GM18499 (cell line): Measurements from ENCODE around the gene PPP1R15A.
A peak's percentile ranks its signal among the peaks of the same experiment; 100 is the strongest.
"Not testable (repeated sequence)": the region's sequence is repeated elsewhere in the genome, so short reads cannot be mapped to it uniquely, and the experiment has no call there.

Experiments
- ATAC-seq: cut with Tn5 transposase; IDR thresholded peaks from one replicate; pipeline ENCODE4 v1.9.1; 2021; ENCODE audit warnings: moderate number of reproducible peaks; ENCODE audit not compliant: insufficient read depth, unreplicated experiment

PPP1R15A gene

GRCh38 chr19:48872182-48872883 lies at the start of gene PPP1R15A:
TSS of gene PPP1R15A (plus strand) at chr19:48872421. CDS start at chr19:48873234, 813 bp downstream.
- ATAC-seq: peak; percentile 38

- no peak for ATAC-seq
Observed at GRCh38 chr19:48822514-48822913, 49.7 kb upstream of the PPP1R15A start.

DNA sequence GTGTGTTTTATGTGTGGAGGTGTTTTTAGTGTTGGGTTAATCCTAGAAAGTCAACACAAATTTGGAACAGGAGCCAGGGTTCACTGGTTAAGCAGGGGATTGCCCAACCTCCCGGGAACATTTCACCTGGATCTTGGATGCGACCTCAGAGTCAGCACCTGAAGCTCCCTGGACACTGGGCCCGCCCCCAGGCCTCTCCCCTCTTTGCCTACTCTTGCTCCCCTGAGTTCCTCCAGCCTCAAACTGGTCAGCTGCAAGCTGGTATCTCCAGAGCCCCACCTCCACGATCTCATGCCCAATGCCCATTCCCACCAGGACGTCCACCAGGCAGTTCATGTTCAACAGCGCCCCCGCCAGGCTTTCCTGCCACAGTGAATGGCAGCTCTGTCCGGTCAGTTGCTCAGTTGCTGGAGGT lies 45.6 kb upstream of the PPP1R15A start:
- ATAC-seq: no peak

GRCh38 chr19:48830088-48830487 lies 42.1 kb upstream of the PPP1R15A start:
- ATAC-seq: no peak

GRCh38 chr19:48830965-48831364 lies 41.3 kb upstream of the PPP1R15A start:
- no peak for ATAC-seq

DNA sequence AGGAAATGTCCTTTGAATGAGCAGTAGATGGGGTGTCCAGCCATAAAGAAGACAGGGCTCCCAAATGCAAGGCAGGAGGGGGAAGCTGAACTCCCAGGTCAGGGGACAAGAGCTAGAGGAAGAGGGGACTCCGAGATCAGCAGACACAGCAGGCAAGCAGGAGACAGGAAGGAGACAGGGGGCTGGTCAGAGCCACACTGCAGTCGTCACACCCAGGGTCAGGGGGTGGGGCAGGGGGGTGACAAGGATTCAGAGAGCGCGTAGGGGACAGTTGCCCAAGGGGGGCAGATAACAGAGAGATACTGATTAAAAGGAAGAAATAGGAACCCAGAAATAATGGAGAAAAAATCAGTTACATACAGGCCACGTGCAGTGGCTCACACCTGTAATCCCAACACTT lies 39.2 kb upstream of the PPP1R15A start:
- ATAC-seq: no peak

GRCh38 chr19:48833977-48834376 lies 38.2 kb upstream of the PPP1R15A start:
- no peak for ATAC-seq

DNA sequence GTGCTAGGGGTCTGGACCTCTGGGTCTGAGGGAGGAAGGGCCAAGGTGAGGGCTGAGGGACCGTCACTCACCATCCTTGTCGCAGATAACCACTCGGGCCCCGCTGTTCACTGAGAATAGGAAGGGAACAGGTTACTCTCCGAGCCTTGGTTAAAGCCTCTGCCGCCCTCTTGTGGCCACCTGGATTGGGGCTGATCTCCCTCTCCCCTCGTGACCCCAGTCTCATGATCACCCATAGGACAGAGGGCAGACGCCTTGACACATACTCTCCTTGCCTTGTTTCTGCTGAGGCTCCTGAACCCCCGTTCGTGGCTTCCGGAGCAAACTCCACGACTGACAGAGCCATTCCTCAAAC lies 36.5 kb upstream of the PPP1R15A start:
- no peak for ATAC-seq

GRCh38 chr19:48836089-48837017 lies 35.9 kb upstream of the PPP1R15A start, which contains the start of gene HSD17B14:
TSS of gene HSD17B14 (minus strand) at chr19:48836491. CDS start at chr19:48836411, 80 bp downstream.
- ATAC-seq: no peak

DNA sequence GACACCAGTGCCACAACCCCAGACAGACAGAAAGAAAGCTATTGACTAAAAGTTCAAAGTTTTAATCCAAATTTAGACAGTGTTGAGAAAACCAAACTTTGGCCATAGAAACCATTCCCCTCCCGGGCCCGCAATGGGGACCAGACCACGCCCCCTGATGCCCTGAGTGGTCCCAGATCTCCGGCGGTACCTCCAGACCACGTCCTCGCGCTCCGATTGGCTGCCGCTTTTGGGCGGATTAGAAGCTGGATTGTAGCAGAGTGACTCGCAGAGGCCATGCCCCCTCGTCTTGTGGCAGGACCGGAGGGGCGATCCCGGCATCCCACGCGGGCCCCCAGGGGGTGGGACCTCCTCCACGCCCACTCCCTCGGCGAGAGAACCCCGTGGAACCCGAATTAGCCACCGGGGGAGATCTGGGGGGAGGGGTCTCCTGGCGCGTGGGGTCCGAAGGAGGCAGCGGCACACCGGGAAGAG lies 35.1 kb upstream of the PPP1R15A start:
- ATAC-seq: no peak

DNA sequence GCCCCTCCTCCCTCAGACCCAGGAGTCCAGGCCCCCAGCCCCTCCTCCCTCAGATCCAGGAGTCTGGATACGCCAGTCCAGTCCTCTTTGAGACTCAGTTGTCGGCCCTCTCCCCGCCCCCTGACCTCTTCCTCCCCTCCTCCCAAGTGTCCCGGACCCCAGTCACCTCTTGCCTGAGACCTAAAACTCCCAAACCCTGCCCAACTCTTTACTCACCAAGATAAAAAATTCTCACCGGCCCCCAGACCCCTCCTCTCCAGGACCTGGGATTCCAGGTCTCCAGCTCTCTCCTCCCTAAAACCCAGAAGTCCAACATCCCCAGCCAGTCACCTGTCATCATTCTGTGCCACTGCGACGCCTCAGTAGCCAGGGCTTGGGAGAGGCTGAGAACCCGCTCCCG lies 34.5 kb upstream of the PPP1R15A start:
- no peak for ATAC-seq

DNA sequence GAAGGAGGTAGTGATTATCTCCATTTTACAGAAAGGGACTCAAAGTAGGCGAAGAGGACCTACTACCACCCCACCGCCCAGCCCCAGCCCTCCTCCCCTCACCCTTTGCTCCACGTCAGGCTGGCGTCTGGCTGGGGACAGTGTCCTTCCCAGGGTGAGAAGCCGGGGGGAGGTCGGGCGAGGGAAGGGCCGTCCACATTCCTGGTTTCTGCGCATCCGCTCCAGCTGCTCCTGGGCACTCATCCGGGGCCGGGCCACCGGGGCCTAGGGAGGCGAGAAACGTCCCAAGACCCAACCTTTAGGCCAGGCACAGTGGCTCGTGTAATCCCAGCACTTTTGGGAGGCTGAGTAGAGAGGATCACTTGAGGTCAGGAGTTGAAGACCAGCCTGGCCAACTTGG lies 31.2 kb upstream of the PPP1R15A start:
- no peak for ATAC-seq

- ATAC-seq: no peak
Observed at GRCh38 chr19:48841571-48841970, 30.6 kb upstream of the PPP1R15A start.

DNA sequence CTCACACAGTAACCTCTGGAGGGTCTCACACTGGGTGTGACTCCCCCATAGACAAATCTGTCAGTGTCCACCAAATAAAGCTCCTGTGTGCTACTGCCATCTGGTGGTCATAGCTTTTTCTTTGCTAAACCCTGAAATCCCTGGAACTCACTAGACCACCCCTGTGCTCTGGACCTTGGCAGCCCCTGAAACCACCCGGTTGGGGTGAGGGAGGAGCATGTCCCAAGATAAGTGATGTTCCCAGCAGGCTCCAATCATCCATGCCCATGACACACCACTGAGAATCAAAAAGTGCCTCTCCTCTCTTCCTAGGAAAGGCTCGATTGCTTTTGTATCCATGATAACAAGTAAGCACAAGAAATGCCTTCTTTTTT lies 29.4 kb upstream of the PPP1R15A start:
- ATAC-seq: no peak

DNA sequence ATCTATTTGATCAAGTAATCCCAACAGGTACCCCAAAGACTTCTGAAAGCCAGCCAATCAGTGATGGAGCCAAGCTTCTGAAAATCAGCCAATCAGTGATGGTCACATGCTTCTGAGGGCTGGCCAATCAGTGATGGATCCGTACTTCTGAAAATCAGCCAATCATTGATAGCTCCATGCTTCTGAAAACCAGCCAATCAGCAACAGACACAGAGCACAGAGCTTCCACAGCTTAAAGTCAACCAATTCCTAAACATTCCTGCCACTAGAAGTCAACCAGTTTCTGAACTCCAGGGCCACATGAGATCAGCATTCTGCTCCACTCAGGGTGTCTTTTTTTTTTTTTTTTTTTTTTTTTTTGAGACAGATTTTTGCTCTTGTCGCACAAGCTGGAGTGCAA lies 27.7 kb upstream of the PPP1R15A start:
- no peak for ATAC-seq

DNA sequence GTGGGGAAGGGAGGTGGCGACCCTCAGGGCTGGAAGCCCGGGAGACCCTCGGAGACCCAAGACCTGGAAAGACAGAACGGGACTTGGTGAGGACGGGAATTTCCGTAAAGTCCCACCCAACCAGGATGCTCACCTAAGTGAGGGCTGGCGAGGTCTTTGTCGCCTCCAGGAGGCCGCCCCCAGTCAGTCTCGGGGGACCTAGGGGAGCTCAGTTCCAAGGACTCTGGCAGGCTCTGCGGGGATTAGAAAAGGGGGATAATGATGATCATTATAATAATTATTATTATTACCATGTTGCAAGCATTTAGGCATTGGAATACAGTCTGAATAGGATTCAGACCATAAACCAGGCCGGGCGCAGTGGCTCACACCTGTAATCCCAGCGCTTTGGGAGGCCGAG lies 26.8 kb upstream of the PPP1R15A start:
- no peak for ATAC-seq

DNA sequence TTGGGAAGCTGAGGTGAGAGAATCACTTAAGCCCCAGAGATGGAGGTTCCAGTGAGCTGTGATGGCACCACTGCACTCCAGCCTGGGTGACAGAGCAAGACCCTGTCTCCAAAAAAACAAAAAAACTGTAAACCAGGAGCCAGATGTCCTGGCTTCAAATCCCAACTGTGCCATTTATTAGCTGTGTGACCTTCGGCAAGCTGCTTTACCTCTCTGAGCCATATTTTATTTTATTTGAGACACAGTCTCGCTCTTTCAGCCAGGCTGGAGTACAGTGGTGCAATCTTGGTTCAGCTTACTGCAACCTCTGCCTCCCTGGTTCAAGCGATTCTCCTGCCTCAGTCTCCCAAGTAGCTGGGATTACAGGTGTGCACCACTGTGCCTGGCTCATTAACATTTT lies 25.6 kb upstream of the PPP1R15A start:
- ATAC-seq: not testable (repeated sequence)

- no peak for ATAC-seq
Observed at GRCh38 chr19:48852292-48852691, 19.9 kb upstream of the PPP1R15A start.

- no peak for ATAC-seq
Observed at GRCh38 chr19:48853483-48853882, 18.7 kb upstream of the PPP1R15A start.

DNA sequence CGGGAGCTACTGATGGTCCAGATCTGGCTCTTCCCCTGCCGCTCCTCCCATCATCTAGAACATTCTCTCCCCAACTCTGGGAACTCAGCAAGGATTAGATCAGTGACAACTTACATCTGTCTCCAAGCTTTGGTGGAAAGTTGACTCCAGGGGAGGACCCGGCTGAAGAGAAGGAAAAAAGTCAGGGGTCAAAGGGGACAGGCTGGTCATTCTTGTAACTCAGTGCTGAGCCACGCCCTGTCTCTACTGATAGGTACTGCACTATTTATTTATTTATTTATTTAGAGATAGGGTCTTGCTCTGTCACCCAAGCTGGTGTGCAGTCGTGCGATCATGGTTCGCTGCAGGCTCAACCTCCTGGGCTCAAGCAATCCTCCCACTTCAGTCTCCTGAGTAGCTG lies 18.1 kb upstream of the PPP1R15A start:
- ATAC-seq: no peak

DNA sequence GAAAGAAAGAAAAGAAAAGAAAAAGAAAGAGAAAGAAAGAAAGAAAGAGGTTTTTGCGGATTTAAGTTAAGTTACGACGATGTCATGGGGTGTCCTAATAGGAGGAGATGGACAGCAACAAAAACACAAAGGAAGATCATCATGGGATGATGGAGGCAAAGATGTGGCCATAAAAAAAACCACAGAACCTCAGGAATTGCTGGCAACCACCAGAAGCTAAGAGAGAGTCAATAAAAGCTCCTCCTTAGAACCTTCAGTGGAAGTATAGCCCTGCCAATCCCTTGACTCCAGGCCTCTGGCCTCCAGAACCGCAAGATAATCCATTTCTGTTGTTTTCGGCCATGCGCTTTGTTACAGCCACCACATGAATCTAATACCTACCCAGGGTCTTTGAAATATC lies 15.3 kb upstream of the PPP1R15A start:
- ATAC-seq: no peak
